Endothelial cell of umbilical vein (primary cell): ENCODE results near the gene UBE3B. TPM values are rescaled to one million over a fixed set of nuclear protein-coding genes. Genes with fewer than 3 reads are reported as not detected.

Experiments used
- BruUV-seq: library from RNA; stranded (reverse); fragments of 400-500 nt; replicated peaks from 2 replicates; lab custom pipeline; 2021; lab: Mats Ljungman, UMichigan
- CTCF ChIA-PET: fragments of 300-600, 350-600 bp; sonication (Branson Sonifier 250); formaldehyde crosslinking; loops from one replicate; lab custom pipeline; 2021; ENCODE audit warnings: antibody characterized with exemption, inconsistent platforms; lab: Charles Lee
- POLR2A ChIA-PET: fragments of 300-600, 350-600 bp; sonication (Branson Sonifier 250); formaldehyde crosslinking; loops from one replicate; lab custom pipeline; 2021; ENCODE audit warnings: antibody characterized with exemption, inconsistent platforms; lab: Charles Lee
- DNase-seq: peaks from one replicate; pipeline ENCODE4 v3.0.0-alpha.2; 2011; ENCODE audit warnings: low read depth, low spot score
- FAIRE-seq: peaks from 2 replicates; lab custom pipeline; 2011; peaks lifted over from hg19 to GRCh38; lab: Jason Lieb, UNC
- H2AFZ ChIP-seq: 2 replicates; pipeline ENCODE4 v1.6.0; 2012; ENCODE audit warnings: low read depth, low read length, control low read depth, inconsistent platforms
- H3K27ac ChIP-seq: 2 replicates; pipeline ENCODE4 v1.5.1; 2011; ENCODE audit warnings: low read depth, mild to moderate bottlenecking, control low read depth, low read length, moderate library complexity; ENCODE audit not compliant: insufficient read depth
- H3K27me3 ChIP-seq, 2 experiments: 2 replicates each; pipeline versions ENCODE4 v1.6.0 to v1.6.1; 2011; ENCODE audit warnings: low read length in 2 of 2, mixed read lengths in 1 of 2; ENCODE audit not compliant: control insufficient read depth in 2 of 2, insufficient read depth in 2 of 2
- H3K36me3 ChIP-seq, 2 experiments: 2 replicates in 1 of 2; 3 replicates in 1 of 2; pipeline ENCODE4 v1.5.1; 2011; ENCODE audit warnings: low read length in 2 of 2, mild to moderate bottlenecking in 1 of 2, moderate library complexity in 1 of 2; ENCODE audit not compliant: control insufficient read depth in 2 of 2, insufficient read depth in 2 of 2; ENCODE audit errors: extremely low read depth in 1 of 2
- H3K4me1 ChIP-seq: 3 replicates; pipeline ENCODE4 v1.5.1; 2011; ENCODE audit warnings: mild to moderate bottlenecking, low read length; ENCODE audit not compliant: control insufficient read depth, insufficient read depth; ENCODE audit errors: extremely low read depth
- H3K4me2 ChIP-seq: 2 replicates; pipeline ENCODE4 v1.6.1; 2011; ENCODE audit warnings: low read length, control low read depth, mixed read lengths; ENCODE audit not compliant: insufficient read depth
- H3K4me3 ChIP-seq, 3 experiments: fragments of 200-600 bp in 1 of 3; sonication (generic), shearing (Covaris generic) in 1 of 3; replicated peaks in 1 of 3; 2 replicates each; pipeline ENCODE4 v1.5.1; 2011 to 2016; ENCODE audit warnings: control low read depth in 3 of 3, low read length in 3 of 3, mild to moderate bottlenecking in 2 of 3, inconsistent platforms in 1 of 3, low read depth in 1 of 3, moderate library complexity in 1 of 3; ENCODE audit not compliant: insufficient read depth in 1 of 3
- H3K79me2 ChIP-seq: 2 replicates; pipeline ENCODE4 v1.6.0; 2012; ENCODE audit warnings: low read length, inconsistent platforms; ENCODE audit not compliant: control insufficient read depth, insufficient read depth
- H3K9ac ChIP-seq: replicated peaks from 2 replicates; pipeline ENCODE3; 2011; ENCODE audit warnings: low read length, control low read depth; ENCODE audit not compliant: insufficient read depth; ENCODE audit errors: extremely low read depth
- H3K9me1 ChIP-seq: replicated peaks from 3 replicates; pipeline ENCODE4 v1.6.0; 2011; ENCODE audit warnings: mild to moderate bottlenecking, low read length; ENCODE audit not compliant: control insufficient read depth, insufficient read depth; ENCODE audit errors: extremely low read depth
- H3K9me3 ChIP-seq: replicated peaks from 2 replicates; pipeline ENCODE4 v1.5.1; 2012; ENCODE audit warnings: low read length, inconsistent platforms; ENCODE audit not compliant: control insufficient read depth, insufficient read depth
- H4K20me1 ChIP-seq: replicated peaks from 2 replicates; pipeline ENCODE3; 2011; ENCODE audit warnings: mild to moderate bottlenecking, low read length; ENCODE audit not compliant: control insufficient read depth, insufficient read depth; ENCODE audit errors: extremely low read depth
- EZH2 ChIP-seq: IDR thresholded peaks from 2 replicates; pipeline ENCODE4 v1.6.1; 2012; ENCODE audit warnings: borderline replicate concordance, low read depth, mild to moderate bottlenecking, moderate library complexity, low read length, inconsistent platforms; ENCODE audit not compliant: severe bottlenecking
- FOS ChIP-seq: IDR thresholded peaks from 2 replicates; pipeline ENCODE4 v1.6.1; 2011; ENCODE audit warnings: mild to moderate bottlenecking, low read length, moderate library complexity, borderline replicate concordance; ENCODE audit not compliant: insufficient read depth
- GATA2 ChIP-seq: IDR thresholded peaks from 2 replicates; pipeline ENCODE4 v1.7.0; 2011; ENCODE audit warnings: low read depth, mild to moderate bottlenecking, moderate library complexity, mixed read lengths, low read length; ENCODE audit not compliant: insufficient read length, insufficient read depth
- JUN ChIP-seq: IDR thresholded peaks from 2 replicates; pipeline ENCODE4 v1.6.1; 2011; ENCODE audit warnings: borderline replicate concordance, low read depth; ENCODE audit not compliant: insufficient read length, insufficient read depth
- MYC ChIP-seq: IDR thresholded peaks from one replicate; pipeline ENCODE4 v1.6.1; 2011; ENCODE audit warnings: mild to moderate bottlenecking, low read depth, low read length
- POLR2A ChIP-seq: IDR thresholded peaks from 2 replicates; pipeline ENCODE4 v1.6.1; 2012; ENCODE audit warnings: low read depth, mild to moderate bottlenecking, control low read depth, low read length
- POLR2AphosphoS5 ChIP-seq: IDR thresholded peaks from 2 replicates; pipeline ENCODE4 v1.6.1; 2012; ENCODE audit warnings: low read depth, mild to moderate bottlenecking, control low read depth, low read length, moderate library complexity; ENCODE audit not compliant: insufficient read depth
- dilution Hi-C: fragments of 300-500 bp; cut with MboI; formaldehyde crosslinking; loops from one replicate; pipeline ENCODE4 v1.15.0; 2019; ENCODE audit warnings: low sequenced_read_pairs; ENCODE audit not compliant: extremely low pct_ligation_motif_present
- intact Hi-C: fragments of 100-400 bp; cut with micrococcal nuclease; formaldehyde crosslinking; loops from one replicate; pipeline ENCODE4 v1.10.0; 2022
- polyA plus RNA-seq, 4 experiments: library from polyadenylated mRNA; depleted of rRNA in 3 of 4; stranded (reverse) in 3 of 4; unstranded in 1 of 4; fragments of >200 nt; gene quantifications; 2 replicates each; pipeline versions ENCODE4 v1.2.1 to v1.2.3, GENCODE V29; 2011 to 2012; ENCODE audit warnings: missing spikeins in 1 of 4
- total RNA-seq: library from RNA; stranded (reverse); gene quantifications from 2 replicates; pipeline ENCODE4 v1.2.3, GENCODE V29; 2021
- TF ChIP-seq, protein P1 (sequence below), 2 donors: IDR thresholded peaks; 1 replicate in 1 of 2; 2 replicates in 1 of 2; pipeline ENCODE4 v1.5.1; 2011; ENCODE audit warnings: low read length in 2 of 2, mild to moderate bottlenecking in 2 of 2, moderate library complexity in 2 of 2, control low read depth in 1 of 2, inconsistent platforms in 1 of 2, low read depth in 1 of 2; ENCODE audit not compliant: insufficient read depth in 1 of 2; ENCODE audit errors: extremely low read depth in 1 of 2
- TF ChIP-seq, protein P2 (sequence below): IDR thresholded peaks from 2 replicates; pipeline ENCODE4 v1.6.1; 2011; ENCODE audit not compliant: insufficient read depth, insufficient read length

The UBE3B gene
- total and polyA plus RNA-seq, 2 donors (not counting 3 experiments of a cell fraction or from before 2014, with no cell fraction given), result 24.9 to 40.8 TPM

DNA sequence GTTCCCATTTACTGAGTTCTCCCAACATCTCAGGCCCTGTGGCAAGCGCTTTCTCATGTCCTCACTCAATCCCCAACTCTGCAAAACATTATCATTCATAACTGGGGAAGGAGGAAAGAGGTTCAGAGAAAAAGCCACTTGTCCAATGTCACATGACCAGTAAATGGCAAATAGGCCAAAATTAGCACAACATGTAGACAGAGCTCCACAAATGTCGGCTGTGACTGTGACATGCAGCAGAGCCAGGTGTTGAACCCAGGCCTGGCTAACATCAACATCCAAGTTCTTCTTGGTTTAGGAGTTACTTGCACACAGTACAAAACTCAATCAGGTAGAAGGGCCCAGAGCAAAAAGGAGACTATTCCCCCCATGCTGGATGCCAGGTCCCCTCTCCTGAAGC, 11.1 kb upstream of the UBE3B start:
- H3K27ac ChIP-seq, result no peak overlapping the region
- intact Hi-C loops, result no loop called here
- H3K9ac ChIP-seq, result no peak overlapping the region
- H3K4me2 ChIP-seq, result no peak overlapping the region
- DNase-seq (no peak), FAIRE-seq (no peak)
- H3K27me3 ChIP-seq, result no peaks in the 10 kb centered on the region
- BruUV-seq, result no TSS peak
- peaks cover 3% of the 10 kb centered on the region for H4K20me1 ChIP-seq
- H3K4me1 ChIP-seq, result peaks cover 49% of the 10 kb centered on the region
- no peak overlapping the region for H2AFZ ChIP-seq
- dilution Hi-C loops, result no loop called here
- TF ChIP-seq MYC, result no peak
- TF ChIP-seq POLR2A, result no peak
- no peak for TF ChIP-seq JUN
- TF ChIP-seq, protein P1, sequence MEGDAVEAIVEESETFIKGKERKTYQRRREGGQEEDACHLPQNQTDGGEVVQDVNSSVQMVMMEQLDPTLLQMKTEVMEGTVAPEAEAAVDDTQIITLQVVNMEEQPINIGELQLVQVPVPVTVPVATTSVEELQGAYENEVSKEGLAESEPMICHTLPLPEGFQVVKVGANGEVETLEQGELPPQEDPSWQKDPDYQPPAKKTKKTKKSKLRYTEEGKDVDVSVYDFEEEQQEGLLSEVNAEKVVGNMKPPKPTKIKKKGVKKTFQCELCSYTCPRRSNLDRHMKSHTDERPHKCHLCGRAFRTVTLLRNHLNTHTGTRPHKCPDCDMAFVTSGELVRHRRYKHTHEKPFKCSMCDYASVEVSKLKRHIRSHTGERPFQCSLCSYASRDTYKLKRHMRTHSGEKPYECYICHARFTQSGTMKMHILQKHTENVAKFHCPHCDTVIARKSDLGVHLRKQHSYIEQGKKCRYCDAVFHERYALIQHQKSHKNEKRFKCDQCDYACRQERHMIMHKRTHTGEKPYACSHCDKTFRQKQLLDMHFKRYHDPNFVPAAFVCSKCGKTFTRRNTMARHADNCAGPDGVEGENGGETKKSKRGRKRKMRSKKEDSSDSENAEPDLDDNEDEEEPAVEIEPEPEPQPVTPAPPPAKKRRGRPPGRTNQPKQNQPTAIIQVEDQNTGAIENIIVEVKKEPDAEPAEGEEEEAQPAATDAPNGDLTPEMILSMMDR (IDR thresholded peaks at IDR 0.05; ENCODE audit: extremely low read depth in 1 of 2, insufficient read depth in 1 of 2, low read depth in 1 of 2, low read length in 2 of 2), result no peak
- no peak for TF ChIP-seq FOS
- TF ChIP-seq EZH2, result no peak
- no peak for TF ChIP-seq POLR2AphosphoS5
- TF ChIP-seq, protein P2, sequence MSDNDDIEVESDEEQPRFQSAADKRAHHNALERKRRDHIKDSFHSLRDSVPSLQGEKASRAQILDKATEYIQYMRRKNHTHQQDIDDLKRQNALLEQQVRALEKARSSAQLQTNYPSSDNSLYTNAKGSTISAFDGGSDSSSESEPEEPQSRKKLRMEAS, result no peak
- no peak for TF ChIP-seq GATA2
- ChIA-PET POLR2A (interaction anchor here (1.0 kb wide), 1 partner anchor 11 kb away, joined by 3 read pairs; the partner anchor contains the start of gene KCTD10), CTCF (interaction anchor here (0.9 to 1.2 kb wide), 2 partner anchors 33 to 38 kb away, joined by 3 to 7 read pairs; no protein-coding TSS in a partner anchor)
- H3K9me3 ChIP-seq, result no peaks in the 10 kb centered on the region
- H3K79me2 ChIP-seq, result peaks cover 76% of the 10 kb centered on the region
- peaks cover 5 to 24% of the 10 kb centered on the region in 2 experiments for H3K36me3 ChIP-seq
- H3K9me1 ChIP-seq, result no peaks in the 10 kb centered on the region
- H3K4me3 ChIP-seq, result no peak overlapping the region
